Subcutaneous abdominal adipose tissue (tissue), 5 donors: Measurements from ENCODE around the gene PPP1CA.
"Not testable (repeated sequence)": the region's sequence is repeated elsewhere in the genome, so short reads cannot be mapped to it uniquely, and the experiment has no call there.

Experiments used
- H3K27ac ChIP-seq: one replicate; pipeline ENCODE4 v1.7.0; 2013; ENCODE audit warnings: low read depth, mild to moderate bottlenecking, inconsistent platforms, low read length, moderate library complexity
- H3K27me3 ChIP-seq, 5 donors: one replicate each; pipeline ENCODE4 v1.7.0; 2013; ENCODE audit warnings: low read length in 5 of 5, inconsistent platforms in 1 of 5; ENCODE audit not compliant: control insufficient read depth in 5 of 5, insufficient read depth in 4 of 5
- H3K36me3 ChIP-seq, 5 donors: one replicate each; pipeline ENCODE4 v1.7.0; 2013; ENCODE audit warnings: low read length in 5 of 5; ENCODE audit not compliant: control insufficient read depth in 5 of 5, insufficient read depth in 5 of 5
- H3K4me1 ChIP-seq, 5 donors: one replicate each; pipeline ENCODE4 v1.7.0; 2013; ENCODE audit warnings: low read length in 5 of 5, mild to moderate bottlenecking in 3 of 5, moderate library complexity in 1 of 5; ENCODE audit not compliant: control insufficient read depth in 5 of 5, insufficient read depth in 5 of 5
- H3K4me3 ChIP-seq, 5 donors: one replicate each; pipeline ENCODE4 v1.7.0; 2013; ENCODE audit warnings: low read length in 5 of 5, low read depth in 1 of 5
- H3K9ac ChIP-seq, 5 donors: one replicate each; pipeline ENCODE4 v1.7.0; 2013; ENCODE audit warnings: low read length in 5 of 5, mild to moderate bottlenecking in 4 of 5, moderate library complexity in 3 of 5
- H3K9me3 ChIP-seq, 5 donors: one replicate each; pipeline ENCODE4 v1.7.0; 2013; ENCODE audit warnings: low read length in 5 of 5; ENCODE audit not compliant: control insufficient read depth in 5 of 5
- donor health status: healthy.
- donor health status: healthy.
- donor health status: healthy.
- donor health status: healthy.
- donor health status: healthy.

PPP1CA gene

GRCh38 chr11:67409261-67409666 is 7.6 kb upstream of the PPP1CA start:
- Histone ChIP-seq H3K9ac (no peak overlapping the region), H3K4me1 (peaks cover 0 to 18% (median 8%) of the 10 kb centered on the region in 5 donors), H3K9me3 (no peaks in the 10 kb centered on the region), H3K4me3 (no peak overlapping the region), H3K36me3 (no peaks in the 10 kb centered on the region), H3K27me3 (peaks cover 55 to 75% (median 59%) of the 10 kb centered on the region in 5 donors), H3K27ac (no peak overlapping the region)

- Histone ChIP-seq H3K4me3 (no peak overlapping the region), H3K27ac (no peak overlapping the region), H3K27me3 (peaks cover 55 to 74% (median 59%) of the 10 kb centered on the region in 5 donors), H3K36me3 (no peaks in the 10 kb centered on the region), H3K9ac (no peak overlapping the region), H3K4me1 (peaks cover 0 to 18% (median 8%) of the 10 kb centered on the region in 5 donors), H3K9me3 (no peaks in the 10 kb centered on the region)
Observed at GRCh38 chr11:67408437-67409200, 7.0 kb upstream of the PPP1CA start.

- Histone ChIP-seq H3K9me3 (no peaks in the 10 kb centered on the region), H3K9ac (no peak overlapping the region), H3K4me3 (no peak overlapping the region), H3K4me1 (peaks cover 0 to 21% (median 8%) of the 10 kb centered on the region in 5 donors), H3K27ac (no peak overlapping the region), H3K36me3 (no peaks in the 10 kb centered on the region), H3K27me3 (peaks cover 47 to 65% (median 51%) of the 10 kb centered on the region in 5 donors)
Observed at GRCh38 chr11:67407688-67408163, 6.1 kb upstream of the PPP1CA start.

- H3K27ac ChIP-seq: no peak overlapping the region
- H3K9ac ChIP-seq: no peak overlapping the region
- peaks cover under 1 to 26% (median 12%) of the 10 kb centered on the region in 5 donors for H3K4me1 ChIP-seq
- H3K9me3 ChIP-seq: no peaks in the 10 kb centered on the region
- H3K36me3 ChIP-seq: no peaks in the 10 kb centered on the region
- no peak overlapping the region for H3K4me3 ChIP-seq
- peaks cover 41 to 59% (median 45%) of the 10 kb centered on the region in 5 donors for H3K27me3 ChIP-seq
Observed at GRCh38 chr11:67406969-67407687, 5.5 kb upstream of the PPP1CA start.

GRCh38 chr11:67406420-67406968 is 4.8 kb upstream of the PPP1CA start:
- Histone ChIP-seq H3K27me3 (peaks cover 35 to 53% (median 38%) of the 10 kb centered on the region in 5 donors), H3K4me3 (no peak overlapping the region), H3K9ac (no peak overlapping the region), H3K4me1 (peaks cover 2 to 28% (median 15%) of the 10 kb centered on the region in 5 donors), H3K36me3 (no peaks in the 10 kb centered on the region), H3K9me3 (no peaks in the 10 kb centered on the region), H3K27ac (no peak overlapping the region)

GRCh38 chr11:67405688-67406339 is 4.2 kb upstream of the PPP1CA start:
- H3K9ac ChIP-seq: no peak overlapping the region

GRCh38 chr11:67405196-67405567 is 3.5 kb upstream of the PPP1CA start:
- H3K9ac ChIP-seq: no peak overlapping the region
- peaks cover 23 to 40% (median 26%) of the 10 kb centered on the region in 5 donors for H3K27me3 ChIP-seq
- H3K27ac ChIP-seq: no peak overlapping the region
- no peaks in the 10 kb centered on the region for H3K36me3 ChIP-seq
- no peaks in the 10 kb centered on the region for H3K9me3 ChIP-seq
- H3K4me3 ChIP-seq: peak overlapping the region in 1 of 5 donors; percentile 6
- peaks cover 5 to 40% (median 26%) of the 10 kb centered on the region in 5 donors for H3K4me1 ChIP-seq

More at GRCh38 chr11:67405688-67406339, 4.2 kb upstream of the PPP1CA start:
- Histone ChIP-seq H3K27me3 (peaks cover 29 to 46% (median 33%) of the 10 kb centered on the region in 5 donors), H3K27ac (no peak overlapping the region), H3K4me1 (peaks cover 2 to 34% (median 19%) of the 10 kb centered on the region in 5 donors), H3K9me3 (no peaks in the 10 kb centered on the region), H3K36me3 (no peaks in the 10 kb centered on the region), H3K4me3 (no peak overlapping the region)

- Histone ChIP-seq H3K4me1 (peaks cover 7 to 42% (median 28%) of the 10 kb centered on the region in 5 donors), H3K9ac (no peak overlapping the region), H3K9me3 (no peaks in the 10 kb centered on the region)
Observed at GRCh38 chr11:67404515-67405195, 3.0 kb upstream of the PPP1CA start.

GRCh38 chr11:67403085-67403484 is 1.4 kb upstream of the PPP1CA start:
- H3K4me1 ChIP-seq: peaks cover 8 to 43% (median 37%) of the 10 kb centered on the region in 5 donors
- H3K27me3 ChIP-seq: peaks cover 5 to 21% (median 9%) of the 10 kb centered on the region in 5 donors
- H3K9ac ChIP-seq, H3K27ac ChIP-seq, H3K4me3 ChIP-seq, H3K9me3 ChIP-seq: not testable (repeated sequence)
- peaks cover 0 to 16% (median 15%) of the 10 kb centered on the region in 5 donors for H3K36me3 ChIP-seq

More at GRCh38 chr11:67404515-67405195, 3.0 kb upstream of the PPP1CA start:
- H3K27ac ChIP-seq: no peak overlapping the region
- peaks cover 18 to 34% (median 22%) of the 10 kb centered on the region in 5 donors for H3K27me3 ChIP-seq
- peak overlapping the region in 2 of 5 donors; percentile 6 to 38 for H3K4me3 ChIP-seq
- H3K36me3 ChIP-seq: peaks cover 0 to under 1% (median 0%) of the 10 kb centered on the region in 5 donors
